ENCODE measurements around the gene JADE1.

The JADE1 gene

GRCh38 chr4:128831531-128832242, 22.2 kb downstream of the JADE1 start:
- Histone ChIP-seq H2AK5ac (ENCODE audit: low read length) (no peak overlapping the region), H3K56ac (ENCODE audit: low read length) (peak overlapping the region; percentile 61), H3K4me2 (ENCODE audit: low read length) (no peak overlapping the region), H3K4me3 (ENCODE audit: low read length) (no peak overlapping the region), H3K27me3 (ENCODE audit: insufficient read depth, low read length, poor library complexity) (no peaks in the 10 kb centered on the region), H3K18ac (ENCODE audit: low read length) (peak overlapping the region; percentile 75), H4K8ac (ENCODE audit: low read depth, low read length) (no peak overlapping the region), H3K9ac (ENCODE audit: low read length) (peak overlapping the region; percentile 38), H3K27ac (ENCODE audit: low read depth, low read length) (peak overlapping the region; percentile 85), H2BK15ac (replicated peaks; ENCODE audit: low read depth) (peak overlapping the region; percentile 13), H3K23ac (ENCODE audit: low read length) (no peak overlapping the region), H3K79me1 (ENCODE audit: low read length) (peaks cover 6% of the 10 kb centered on the region), H3K79me2 (ENCODE audit: control insufficient read depth, insufficient read depth, low read length) (peaks cover 82% of the 10 kb centered on the region), H3K4me1 (ENCODE audit: control insufficient read depth, low read depth, low read length) (peaks cover 20% of the 10 kb centered on the region), H3K36me3 (ENCODE audit: control insufficient read depth, insufficient read depth, low read length) (no peaks in the 10 kb centered on the region), H4K5ac (ENCODE audit: low read length) (no peak overlapping the region), H3K4ac (ENCODE audit: low read depth, low read length) (no peak overlapping the region), H2BK120ac (ENCODE audit: low read depth, low read length) (peak overlapping the region; percentile 64), H2BK5ac (ENCODE audit: low read length) (peak overlapping the region; percentile 66)
- WGBS (ENCODE audit: extremely low coverage, insufficient coverage, low lambda C conversion rate) = no CpG with 5 or more reads among the region's 8 CpGs
- DNase-seq = peak; percentile 96

- no CpG with 5 or more reads among the region's 2 CpGs for WGBS (ENCODE audit: extremely low coverage, insufficient coverage, low lambda C conversion rate)
- H3K79me1 ChIP-seq (ENCODE audit: low read length) = peaks cover 6% of the 10 kb centered on the region
- peak overlapping the region; percentile 75 for H3K18ac ChIP-seq (ENCODE audit: low read length)
- peak overlapping the region; percentile 16 for H2BK5ac ChIP-seq (ENCODE audit: low read length)
- no peaks in the 10 kb centered on the region for H3K27me3 ChIP-seq (ENCODE audit: insufficient read depth, low read length, poor library complexity)
- H4K8ac ChIP-seq (ENCODE audit: low read depth, low read length) = no peak overlapping the region
- H3K4me1 ChIP-seq (ENCODE audit: control insufficient read depth, low read depth, low read length) = peaks cover 18% of the 10 kb centered on the region
- H3K56ac ChIP-seq (ENCODE audit: low read length) = peak overlapping the region; percentile 61
- H3K79me2 ChIP-seq (ENCODE audit: control insufficient read depth, insufficient read depth, low read length) = peaks cover 82% of the 10 kb centered on the region
- peak overlapping the region; percentile 38 for H3K9ac ChIP-seq (ENCODE audit: low read length)
- H3K4ac ChIP-seq (ENCODE audit: low read depth, low read length) = peak overlapping the region; percentile 49
- DNase-seq = peak; percentile 57
- peak overlapping the region; percentile 13 for H2BK15ac ChIP-seq (replicated peaks; ENCODE audit: low read depth)
- no peak overlapping the region for H3K4me2 ChIP-seq (ENCODE audit: low read length)
- H4K5ac ChIP-seq (ENCODE audit: low read length) = no peak overlapping the region
- H3K27ac ChIP-seq (ENCODE audit: low read depth, low read length) = peak overlapping the region; percentile 85
- H3K4me3 ChIP-seq (ENCODE audit: low read length) = no peak overlapping the region
- H3K23ac ChIP-seq (ENCODE audit: low read length) = no peak overlapping the region
- no peak overlapping the region for H2AK5ac ChIP-seq (ENCODE audit: low read length)
- no peaks in the 10 kb centered on the region for H3K36me3 ChIP-seq (ENCODE audit: control insufficient read depth, insufficient read depth, low read length)
- peak overlapping the region; percentile 64 for H2BK120ac ChIP-seq (ENCODE audit: low read depth, low read length)
Measured at GRCh38 chr4:128832243-128832625, 22.7 kb downstream of the JADE1 start.

DNA sequence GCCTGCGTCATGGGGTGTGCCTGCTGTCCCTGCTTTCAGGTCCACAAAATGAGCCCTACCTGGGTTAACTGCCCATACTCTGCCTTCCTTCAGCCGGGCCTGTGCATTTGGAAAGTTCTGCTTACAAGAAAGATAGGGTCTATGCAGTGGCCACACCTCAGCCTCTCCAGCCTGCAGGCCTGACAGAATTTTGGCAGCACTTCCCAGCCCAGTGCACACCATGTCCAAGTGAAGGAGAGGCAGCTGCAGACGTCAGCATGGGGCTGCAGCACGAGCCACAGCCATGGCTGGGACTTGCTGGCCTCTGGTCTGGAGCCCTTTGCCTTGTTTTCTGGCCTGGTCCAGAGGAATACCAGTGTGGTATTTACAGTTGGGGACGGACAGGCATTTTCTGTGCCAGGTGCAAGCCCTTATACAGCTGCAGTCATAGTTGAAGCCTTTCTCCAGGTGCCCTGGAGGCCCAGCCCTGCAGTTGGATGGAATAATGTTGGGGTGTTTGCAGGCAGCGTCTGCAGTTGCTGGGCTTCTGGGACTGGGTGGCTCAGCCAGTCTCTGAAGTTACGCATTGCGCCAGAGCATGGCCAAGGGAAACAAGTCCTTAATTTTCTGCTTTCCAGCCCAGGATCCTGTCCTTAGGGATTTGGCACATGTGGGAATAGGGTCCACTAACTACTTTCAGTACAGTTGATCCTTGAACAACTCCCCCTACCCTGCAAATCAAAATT, 26.2 kb downstream of the JADE1 start:
- H3K4me1 ChIP-seq (ENCODE audit: control insufficient read depth, low read depth, low read length) = peaks cover 20% of the 10 kb centered on the region
- no peaks in the 10 kb centered on the region for H3K36me3 ChIP-seq (ENCODE audit: control insufficient read depth, insufficient read depth, low read length)
- no peaks in the 10 kb centered on the region for H3K27me3 ChIP-seq (ENCODE audit: insufficient read depth, low read length, poor library complexity)
- H3K56ac ChIP-seq (ENCODE audit: low read length) = no peak overlapping the region
- no peak overlapping the region for H3K4me2 ChIP-seq (ENCODE audit: low read length)
- H3K4ac ChIP-seq (ENCODE audit: low read depth, low read length) = no peak overlapping the region
- no CpG with 5 or more reads among the region's 8 CpGs for WGBS (ENCODE audit: extremely low coverage, insufficient coverage, low lambda C conversion rate)
- no peak overlapping the region for H3K18ac ChIP-seq (ENCODE audit: low read length)
- peaks cover 77% of the 10 kb centered on the region for H3K79me2 ChIP-seq (ENCODE audit: control insufficient read depth, insufficient read depth, low read length)
- H2BK15ac ChIP-seq (replicated peaks; ENCODE audit: low read depth) = no peak overlapping the region
- no peak overlapping the region for H4K8ac ChIP-seq (ENCODE audit: low read depth, low read length)
- peaks cover 8% of the 10 kb centered on the region for H3K79me1 ChIP-seq (ENCODE audit: low read length)
- no peak overlapping the region for H3K4me3 ChIP-seq (ENCODE audit: low read length)
- no peak for DNase-seq
- H2AK5ac ChIP-seq (ENCODE audit: low read length) = no peak overlapping the region
- H2BK5ac ChIP-seq (ENCODE audit: low read length) = no peak overlapping the region
- no peak overlapping the region for H2BK120ac ChIP-seq (ENCODE audit: low read depth, low read length)
- H4K5ac ChIP-seq (ENCODE audit: low read length) = no peak overlapping the region
- no peak overlapping the region for H3K27ac ChIP-seq (ENCODE audit: low read depth, low read length)
- no peak overlapping the region for H3K23ac ChIP-seq (ENCODE audit: low read length)
- H3K9ac ChIP-seq (ENCODE audit: low read length) = no peak overlapping the region

GRCh38 chr4:128837198-128837597, 27.7 kb downstream of the JADE1 start:
- peaks cover 11% of the 10 kb centered on the region for H3K79me1 ChIP-seq (ENCODE audit: low read length)
- no peak overlapping the region for H3K27ac ChIP-seq (ENCODE audit: low read depth, low read length)
- no peaks in the 10 kb centered on the region for H3K27me3 ChIP-seq (ENCODE audit: insufficient read depth, low read length, poor library complexity)
- H3K56ac ChIP-seq (ENCODE audit: low read length) = no peak overlapping the region
- no peak for DNase-seq
- no peak overlapping the region for H2BK5ac ChIP-seq (ENCODE audit: low read length)
- H3K9ac ChIP-seq (ENCODE audit: low read length) = no peak overlapping the region
- no peak overlapping the region for H3K4me2 ChIP-seq (ENCODE audit: low read length)
- H4K5ac ChIP-seq (ENCODE audit: low read length) = no peak overlapping the region
- no peak overlapping the region for H3K18ac ChIP-seq (ENCODE audit: low read length)
- no CpG with 5 or more reads among the region's 2 CpGs for WGBS (ENCODE audit: extremely low coverage, insufficient coverage, low lambda C conversion rate)
- H4K8ac ChIP-seq (ENCODE audit: low read depth, low read length) = no peak overlapping the region
- H3K4ac ChIP-seq (ENCODE audit: low read depth, low read length) = no peak overlapping the region
- no peak overlapping the region for H2AK5ac ChIP-seq (ENCODE audit: low read length)
- H2BK120ac ChIP-seq (ENCODE audit: low read depth, low read length) = no peak overlapping the region
- no peak overlapping the region for H3K23ac ChIP-seq (ENCODE audit: low read length)
- peaks cover 81% of the 10 kb centered on the region for H3K79me2 ChIP-seq (ENCODE audit: control insufficient read depth, insufficient read depth, low read length)
- no peaks in the 10 kb centered on the region for H3K36me3 ChIP-seq (ENCODE audit: control insufficient read depth, insufficient read depth, low read length)
- H3K4me1 ChIP-seq (ENCODE audit: control insufficient read depth, low read depth, low read length) = peaks cover 19% of the 10 kb centered on the region
- H3K4me3 ChIP-seq (ENCODE audit: low read length) = no peak overlapping the region
- no peak overlapping the region for H2BK15ac ChIP-seq (replicated peaks; ENCODE audit: low read depth)

DNA sequence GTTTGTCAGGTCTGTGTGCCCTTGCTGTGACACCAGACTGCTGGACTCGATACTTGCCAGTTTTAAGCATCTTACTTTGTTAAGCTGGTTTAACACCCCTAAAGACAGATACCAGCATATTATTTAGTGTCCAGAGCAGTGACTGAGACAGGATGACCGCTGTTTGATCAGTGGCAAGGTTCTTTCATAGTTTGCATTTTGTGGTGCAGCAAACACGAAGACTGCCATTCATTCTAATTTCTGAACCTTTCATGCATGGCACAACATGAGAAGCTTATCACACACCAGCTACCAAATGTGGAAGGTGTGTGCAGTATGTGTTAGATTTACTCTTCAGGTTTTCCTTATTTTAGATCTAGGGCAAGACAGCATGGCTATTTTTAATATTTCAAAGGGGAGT, 28.2 kb downstream of the JADE1 start:
- peaks cover 18% of the 10 kb centered on the region for H3K4me1 ChIP-seq (ENCODE audit: control insufficient read depth, low read depth, low read length)
- no CpG with 5 or more reads among the region's 3 CpGs for WGBS (ENCODE audit: extremely low coverage, insufficient coverage, low lambda C conversion rate)

More for the DNA sequence above, 28.2 kb downstream of the JADE1 start:
- Histone ChIP-seq H3K36me3 (ENCODE audit: control insufficient read depth, insufficient read depth, low read length) (no peaks in the 10 kb centered on the region), H2BK120ac (ENCODE audit: low read depth, low read length) (no peak overlapping the region), H3K79me1 (ENCODE audit: low read length) (peaks cover 13% of the 10 kb centered on the region), H4K5ac (ENCODE audit: low read length) (no peak overlapping the region), H3K79me2 (ENCODE audit: control insufficient read depth, insufficient read depth, low read length) (peaks cover 81% of the 10 kb centered on the region), H2BK5ac (ENCODE audit: low read length) (no peak overlapping the region), H3K18ac (ENCODE audit: low read length) (no peak overlapping the region), H3K27ac (ENCODE audit: low read depth, low read length) (no peak overlapping the region), H2AK5ac (ENCODE audit: low read length) (no peak overlapping the region), H2BK15ac (replicated peaks; ENCODE audit: low read depth) (no peak overlapping the region), H3K4me2 (ENCODE audit: low read length) (no peak overlapping the region), H3K4me3 (ENCODE audit: low read length) (no peak overlapping the region), H3K27me3 (ENCODE audit: insufficient read depth, low read length, poor library complexity) (no peaks in the 10 kb centered on the region), H4K8ac (ENCODE audit: low read depth, low read length) (no peak overlapping the region), H3K4ac (ENCODE audit: low read depth, low read length) (no peak overlapping the region), H3K9ac (ENCODE audit: low read length) (no peak overlapping the region), H3K23ac (ENCODE audit: low read length) (no peak overlapping the region), H3K56ac (ENCODE audit: low read length) (no peak overlapping the region)
- no peak for DNase-seq
